PFSK-1 (cell line): ENCODE results near the gene AFAP1L2.

Experiments used
- FOXP2 ChIP-seq: optimal IDR thresholded peaks from 2 replicates; pipeline ENCODE3; 2011; ENCODE audit warnings: borderline replicate concordance, control low read depth, inconsistent platforms; ENCODE audit not compliant: insufficient read depth; ENCODE audit errors: extremely low read length, extremely low read depth
- TAF1 ChIP-seq: IDR thresholded peaks from 2 replicates; pipeline ENCODE4 v1.6.1; 2012; ENCODE audit warnings: low read length, control low read depth, borderline replicate concordance; ENCODE audit not compliant: insufficient read depth
- TF ChIP-seq, protein P1 (sequence below), 2 experiments: IDR thresholded peaks; 2 replicates each; pipeline versions ENCODE4 v1.6.1 to v1.8.0; 2011 to 2012; ENCODE audit warnings: low read depth in 2 of 2, low read length in 2 of 2, control low read depth in 1 of 2, inconsistent platforms in 1 of 2, mild to moderate bottlenecking in 1 of 2, moderate library complexity in 1 of 2; ENCODE audit not compliant: insufficient read depth in 1 of 2

GRCh38 chr10:114372995-114373394 is 31.3 kb downstream of the AFAP1L2 start:
- TF ChIP-seq FOXP2 (no peak), TAF1 (no peak)
- TF ChIP-seq, protein P1, sequence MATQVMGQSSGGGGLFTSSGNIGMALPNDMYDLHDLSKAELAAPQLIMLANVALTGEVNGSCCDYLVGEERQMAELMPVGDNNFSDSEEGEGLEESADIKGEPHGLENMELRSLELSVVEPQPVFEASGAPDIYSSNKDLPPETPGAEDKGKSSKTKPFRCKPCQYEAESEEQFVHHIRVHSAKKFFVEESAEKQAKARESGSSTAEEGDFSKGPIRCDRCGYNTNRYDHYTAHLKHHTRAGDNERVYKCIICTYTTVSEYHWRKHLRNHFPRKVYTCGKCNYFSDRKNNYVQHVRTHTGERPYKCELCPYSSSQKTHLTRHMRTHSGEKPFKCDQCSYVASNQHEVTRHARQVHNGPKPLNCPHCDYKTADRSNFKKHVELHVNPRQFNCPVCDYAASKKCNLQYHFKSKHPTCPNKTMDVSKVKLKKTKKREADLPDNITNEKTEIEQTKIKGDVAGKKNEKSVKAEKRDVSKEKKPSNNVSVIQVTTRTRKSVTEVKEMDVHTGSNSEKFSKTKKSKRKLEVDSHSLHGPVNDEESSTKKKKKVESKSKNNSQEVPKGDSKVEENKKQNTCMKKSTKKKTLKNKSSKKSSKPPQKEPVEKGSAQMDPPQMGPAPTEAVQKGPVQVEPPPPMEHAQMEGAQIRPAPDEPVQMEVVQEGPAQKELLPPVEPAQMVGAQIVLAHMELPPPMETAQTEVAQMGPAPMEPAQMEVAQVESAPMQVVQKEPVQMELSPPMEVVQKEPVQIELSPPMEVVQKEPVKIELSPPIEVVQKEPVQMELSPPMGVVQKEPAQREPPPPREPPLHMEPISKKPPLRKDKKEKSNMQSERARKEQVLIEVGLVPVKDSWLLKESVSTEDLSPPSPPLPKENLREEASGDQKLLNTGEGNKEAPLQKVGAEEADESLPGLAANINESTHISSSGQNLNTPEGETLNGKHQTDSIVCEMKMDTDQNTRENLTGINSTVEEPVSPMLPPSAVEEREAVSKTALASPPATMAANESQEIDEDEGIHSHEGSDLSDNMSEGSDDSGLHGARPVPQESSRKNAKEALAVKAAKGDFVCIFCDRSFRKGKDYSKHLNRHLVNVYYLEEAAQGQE (IDR thresholded peaks at IDR 0.05; ENCODE audit: insufficient read depth in 1 of 2, low read depth in 2 of 2, low read length in 2 of 2), result no peak
